HG03135 (cell line): ENCODE data around the gene MRGPRE.
"Not testable (repeated sequence)": the region's sequence is repeated elsewhere in the genome, so short reads cannot be mapped to it uniquely, and the experiment has no call there.

Source experiments
- ATAC-seq: cut with Tn5 transposase; IDR thresholded peaks from one replicate; pipeline ENCODE4 v1.9.1; 2021; ENCODE audit warnings: mild to moderate bottlenecking, moderate library complexity; ENCODE audit not compliant: unreplicated experiment

MRGPRE gene

GRCh38 chr11:3231851-3232744 is at the start of gene MRGPRE:
Gene MRGPRE, minus strand, starts transcription at chr11:3232417. Its CDS starts 3,618 bp downstream, at chr11:3228799.
- ATAC-seq: no peak

- not testable (repeated sequence) for ATAC-seq
Measured at GRCh38 chr11:3281146-3281545, 48.9 kb upstream of the MRGPRE start.

- ATAC-seq: not testable (repeated sequence)
Measured at GRCh38 chr11:3280662-3281061, 48.4 kb upstream of the MRGPRE start.

- not testable (repeated sequence) for ATAC-seq
Measured at GRCh38 chr11:3278922-3279321, 46.7 kb upstream of the MRGPRE start.

DNA sequence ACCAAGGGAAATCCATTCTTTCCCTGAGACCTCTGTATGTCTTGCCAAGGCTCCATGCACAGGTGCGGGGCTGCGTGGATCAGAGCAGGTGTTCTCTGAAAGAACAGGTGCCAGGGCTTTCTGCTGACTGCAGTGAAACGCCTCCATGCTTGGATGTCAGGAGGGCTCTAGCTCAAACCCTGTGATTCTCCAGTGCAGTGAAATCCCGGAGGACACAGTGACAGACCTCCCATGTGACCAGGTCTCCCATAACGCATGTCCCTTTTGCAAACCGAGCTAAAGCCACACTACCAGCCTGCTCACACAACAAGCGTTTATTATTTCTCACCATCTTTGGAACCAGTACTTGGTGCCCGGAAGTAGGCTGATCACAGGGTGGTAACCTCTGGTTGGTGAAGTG is 41.4 kb upstream of the MRGPRE start:
- not testable (repeated sequence) for ATAC-seq

GRCh38 chr11:3262548-3262947 is 30.3 kb upstream of the MRGPRE start:
- ATAC-seq: not testable (repeated sequence)

- ATAC-seq: not testable (repeated sequence)
Measured at GRCh38 chr11:3261831-3262230, 29.6 kb upstream of the MRGPRE start.

DNA sequence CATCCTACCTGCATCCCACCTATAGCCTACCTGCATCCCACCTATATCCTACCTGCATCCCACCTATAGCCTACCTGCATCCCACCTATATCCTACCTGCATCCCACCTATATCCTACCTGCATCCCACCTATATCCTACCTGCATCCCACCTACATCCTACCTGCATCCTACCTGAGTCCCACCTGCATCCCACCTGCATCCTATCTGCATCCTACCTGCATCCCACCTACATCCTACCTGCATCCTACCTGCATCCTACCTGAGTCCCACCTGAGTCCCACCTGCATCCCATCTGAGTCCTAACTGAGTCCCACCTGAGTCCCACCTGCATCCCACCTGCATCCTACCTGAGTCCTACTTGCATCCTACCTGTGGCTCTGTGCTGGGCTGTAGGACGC is 25.3 kb upstream of the MRGPRE start:
- ATAC-seq: not testable (repeated sequence)

DNA sequence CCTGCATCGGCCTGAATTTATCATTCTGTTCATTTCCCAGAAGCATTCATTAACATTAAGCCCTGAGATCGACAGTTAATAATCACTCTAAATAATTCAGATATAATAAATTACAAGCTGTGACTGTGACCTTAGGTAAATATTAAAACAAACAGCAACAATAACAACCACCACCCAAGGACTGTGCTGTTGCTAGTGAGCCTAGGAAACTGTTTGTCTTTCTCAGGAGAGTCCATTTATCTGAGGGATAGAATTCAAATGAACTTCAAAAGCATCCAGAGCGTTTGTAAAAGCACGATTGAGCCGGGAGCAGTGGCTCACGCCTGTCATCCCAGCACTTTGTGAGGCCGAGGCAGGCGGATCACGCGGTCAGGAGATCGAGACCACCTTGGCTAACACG is 23.0 kb upstream of the MRGPRE start:
- not testable (repeated sequence) for ATAC-seq

DNA sequence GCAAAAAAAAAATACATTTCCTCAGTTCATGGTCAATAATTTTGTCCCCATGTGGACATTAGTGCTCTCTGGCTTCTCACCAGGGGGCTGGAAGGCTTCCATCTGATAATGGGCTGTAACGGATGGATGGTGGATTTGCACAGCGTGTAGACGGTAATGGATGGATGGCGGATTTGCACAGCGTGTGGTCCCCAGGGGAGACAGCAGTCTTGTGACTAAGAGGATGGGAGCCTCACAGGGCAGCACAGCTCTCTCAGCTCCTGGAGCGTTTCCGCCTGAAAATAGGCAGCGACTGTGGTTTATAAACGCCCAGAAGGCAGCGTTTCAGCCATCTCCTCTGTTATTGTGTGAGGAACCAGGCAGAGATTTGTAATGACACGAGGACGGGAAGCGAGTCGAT is 22.6 kb upstream of the MRGPRE start:
- ATAC-seq: not testable (repeated sequence)

DNA sequence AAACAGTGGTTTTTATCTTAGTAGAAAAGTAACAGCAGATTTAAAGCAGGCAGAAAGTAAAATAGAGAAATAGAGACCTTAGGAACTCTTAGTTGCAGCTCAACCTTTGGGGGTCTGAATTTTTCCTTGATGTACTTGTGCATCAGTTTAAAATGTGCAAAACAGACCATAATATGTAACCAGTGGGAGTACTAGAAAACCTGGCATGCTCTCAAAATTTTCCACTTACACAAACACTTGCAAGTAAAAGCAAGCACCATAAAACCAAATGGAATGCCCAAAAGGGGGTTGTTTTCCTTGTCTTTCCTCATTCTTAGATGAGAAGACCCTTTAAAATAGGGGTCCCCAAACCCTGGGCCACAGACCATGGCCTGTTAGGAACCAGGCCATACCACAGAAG is 12.9 kb upstream of the MRGPRE start:
- ATAC-seq: no peak

DNA sequence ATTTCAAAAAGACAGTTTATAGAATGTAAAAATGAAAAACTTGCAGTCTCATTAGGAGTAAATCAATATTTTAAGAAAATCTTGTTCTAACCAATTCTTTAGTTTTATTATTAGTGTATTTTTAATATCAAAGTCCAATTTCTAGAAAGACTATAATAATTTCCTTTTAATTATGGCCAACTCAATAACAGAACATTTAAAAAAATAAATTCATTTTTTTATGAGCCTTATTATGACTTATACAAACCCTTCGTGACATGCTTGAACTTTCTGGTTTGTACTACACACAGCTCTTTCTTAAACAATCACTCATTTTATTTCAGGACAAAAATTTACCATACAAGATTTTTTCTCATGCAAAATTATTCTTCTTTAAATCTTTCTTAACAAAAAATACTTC is 11.7 kb upstream of the MRGPRE start:
- no peak for ATAC-seq

- ATAC-seq: no peak
Measured at GRCh38 chr11:3237119-3237518, 4.9 kb upstream of the MRGPRE start.

GRCh38 chr11:3234846-3235245 is 2.6 kb upstream of the MRGPRE start:
- ATAC-seq: no peak

DNA sequence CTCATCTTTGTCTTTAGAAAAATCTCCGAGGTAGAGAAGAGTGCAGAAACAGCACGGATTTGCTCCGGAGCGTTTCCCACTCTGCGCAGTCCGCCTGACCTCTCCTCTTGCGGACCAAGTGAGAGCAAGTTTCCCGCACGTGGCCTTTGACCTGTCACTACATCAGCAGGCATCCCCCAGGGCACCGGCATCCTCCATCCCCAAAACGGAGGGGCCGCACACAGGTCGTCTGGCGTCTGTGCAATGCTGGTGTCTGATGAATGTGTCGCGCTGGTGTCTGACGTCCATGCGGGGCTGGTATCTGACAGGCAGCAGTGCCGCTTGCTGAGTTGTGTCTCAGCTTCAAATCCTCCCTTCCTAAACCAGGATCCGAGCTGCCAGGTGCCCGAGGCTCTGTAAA is 739 bp upstream of the MRGPRE start:
- ATAC-seq: no peak

DNA sequence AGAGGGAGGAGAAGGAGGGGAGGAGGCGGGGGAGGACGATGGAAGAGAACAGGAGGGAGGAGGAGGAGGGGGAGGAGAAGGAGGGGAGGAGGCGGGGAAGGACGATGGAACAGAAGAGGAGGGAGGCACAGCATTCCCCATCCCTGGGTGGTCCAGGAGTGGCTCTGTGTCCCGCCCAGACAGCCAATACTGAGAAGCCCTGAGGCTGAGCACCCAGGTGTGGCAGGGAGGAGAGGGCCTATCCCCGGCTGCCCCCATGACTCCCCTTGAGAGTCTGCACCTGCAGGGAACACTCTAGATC is 717 bp downstream of the MRGPRE start:
- ATAC-seq: no peak

DNA sequence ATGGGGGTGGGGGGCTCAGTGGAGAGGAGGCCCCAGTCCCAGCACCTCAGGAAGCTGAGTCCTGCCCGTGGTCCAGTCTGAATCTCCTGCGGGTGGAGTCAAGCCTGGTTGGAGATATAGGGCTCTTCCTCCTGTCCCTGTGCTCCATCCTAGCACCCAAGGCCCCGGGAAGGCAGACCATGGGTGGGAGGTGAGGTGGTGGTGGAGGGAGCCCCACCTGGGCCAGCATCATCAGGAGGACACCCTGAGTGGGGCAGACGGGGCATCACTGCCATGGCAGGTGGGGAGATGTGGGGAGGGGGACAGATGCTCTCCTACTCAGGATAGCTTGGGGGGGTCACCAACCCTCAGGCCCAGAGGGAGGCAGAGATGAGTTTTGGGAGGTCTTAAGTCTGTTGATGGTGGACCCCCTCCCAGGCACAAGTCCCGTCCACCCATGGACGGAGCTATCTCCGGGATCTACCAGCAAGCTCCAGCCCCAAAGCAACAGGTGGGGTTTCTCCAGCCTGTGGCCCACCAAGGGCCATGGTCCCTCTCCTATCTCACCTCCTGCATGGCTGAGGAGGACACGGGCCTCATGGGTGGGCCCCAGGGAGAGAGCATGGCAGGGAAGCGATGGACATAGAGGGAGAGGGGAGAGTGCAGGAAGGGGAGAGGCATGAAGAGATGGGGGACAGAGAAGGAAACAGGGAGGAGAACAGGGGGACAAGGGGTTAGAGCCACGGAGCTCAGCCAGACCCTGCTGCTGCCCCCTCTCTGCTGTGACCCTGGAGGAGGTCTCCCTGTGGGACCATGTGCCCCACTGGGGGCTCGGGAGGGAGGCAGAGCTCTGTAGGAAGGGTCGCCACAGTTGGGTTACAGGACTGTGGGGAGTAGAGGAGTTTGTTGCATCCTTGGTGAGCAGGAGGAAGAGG is 1.3 kb downstream of the MRGPRE start:
- no peak for ATAC-seq

- ATAC-seq: no peak
Measured at GRCh38 chr11:3229673-3230630, 2.3 kb downstream of the MRGPRE start.

DNA sequence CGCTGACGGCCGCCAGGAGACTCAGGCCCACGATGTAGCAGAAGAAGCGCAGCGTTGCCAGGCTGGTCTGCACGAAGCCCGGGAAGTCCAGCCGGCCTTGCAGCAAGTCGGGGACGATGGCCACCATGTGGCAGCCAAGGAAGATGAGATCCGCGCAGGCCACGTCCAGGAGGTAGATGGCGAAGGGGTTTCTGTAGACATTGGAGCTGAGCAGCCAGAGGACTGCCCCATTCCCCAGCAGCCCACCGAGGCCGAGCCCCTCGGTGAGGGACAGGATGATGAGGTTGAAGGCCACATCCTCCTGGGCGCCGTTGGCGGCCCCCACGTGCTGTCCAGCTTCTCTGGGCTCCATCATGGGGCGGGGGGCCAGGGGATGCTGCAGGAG is 3.8 kb downstream of the MRGPRE start:
- ATAC-seq: no peak

DNA sequence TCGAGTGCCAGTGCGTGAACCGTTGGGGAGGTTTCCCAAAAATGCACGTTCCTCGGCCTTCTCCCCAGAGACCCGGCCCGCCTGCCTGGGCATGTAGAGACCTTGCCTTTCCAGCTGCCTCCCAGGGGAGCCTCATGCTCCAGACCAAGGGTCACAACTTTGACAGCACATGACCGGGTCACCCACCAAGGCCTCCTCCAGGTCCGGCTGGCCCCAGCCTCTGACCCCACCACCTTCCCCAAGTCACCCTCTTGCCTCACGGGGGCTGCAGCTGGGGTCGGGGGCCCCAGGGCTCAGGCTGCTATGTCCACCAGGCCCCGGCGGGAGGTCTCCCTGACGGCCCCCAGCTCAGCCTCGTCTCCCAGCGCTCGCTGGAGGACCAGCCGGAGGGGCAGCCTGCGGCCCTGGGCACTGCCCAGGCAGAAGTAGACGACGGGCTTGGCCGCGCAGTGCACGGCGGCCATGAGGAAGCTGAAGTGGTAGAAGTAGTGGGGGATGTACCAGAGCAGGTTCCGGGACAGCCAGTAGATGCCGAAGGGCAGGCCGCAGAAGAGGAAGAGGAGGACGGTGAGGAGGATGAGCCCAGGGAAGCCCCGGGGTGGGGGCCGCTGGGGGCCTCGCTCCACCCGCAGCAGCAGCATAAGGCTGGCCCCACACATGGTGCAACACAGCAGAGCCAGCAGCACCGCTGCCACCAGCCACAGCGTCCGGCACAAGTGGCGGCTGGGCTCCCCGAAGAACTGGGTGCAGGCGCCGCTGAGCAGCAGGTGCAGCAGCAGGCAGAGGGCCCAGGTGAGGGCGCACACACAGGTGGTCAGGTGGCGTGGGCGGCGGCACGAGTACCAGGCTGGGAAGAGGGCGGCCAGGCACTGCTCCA is 4.4 kb downstream of the MRGPRE start:
- no peak for ATAC-seq
